Measurements from ENCODE around the gene RNASET2.

Gene RNASET2

GRCh38 chr6:166907373-166907841, 48.9 kb downstream of the RNASET2 start:
- H3K4me3 ChIP-seq, result no peak overlapping the region
- no peaks in the 10 kb centered on the region for H3K9me3 ChIP-seq (ENCODE audit: low read depth, low read length)
- no peaks in the 10 kb centered on the region for H3K36me3 ChIP-seq (ENCODE audit: insufficient read depth, low read length)
- H3K27ac ChIP-seq, result no peak overlapping the region
- H3K9ac ChIP-seq (ENCODE audit: insufficient read length), result no peak overlapping the region
- no peak for DNase-seq (ENCODE audit: low read depth, low spot score)
- TF ChIP-seq FOXP2 (optimal IDR thresholded peaks at IDR 0.05; ENCODE audit: control extremely low read depth, extremely low read length, insufficient read depth) (no peak), POLR2AphosphoS5 (IDR thresholded peaks at IDR 0.05; ENCODE audit: borderline replicate concordance, low read depth, low read length) (no peak), EZH2 (IDR thresholded peaks at IDR 0.05) (no peak)

- DNase-seq (ENCODE audit: low read depth, low spot score), result no peak
- H3K9me3 ChIP-seq (ENCODE audit: low read depth, low read length), result no peaks in the 10 kb centered on the region
- TF ChIP-seq FOXP2 (optimal IDR thresholded peaks at IDR 0.05; ENCODE audit: control extremely low read depth, extremely low read length, insufficient read depth) (no peak), EZH2 (IDR thresholded peaks at IDR 0.05) (no peak), POLR2AphosphoS5 (IDR thresholded peaks at IDR 0.05; ENCODE audit: borderline replicate concordance, low read depth, low read length) (no peak)
- no peak overlapping the region for H3K27ac ChIP-seq
- H3K4me3 ChIP-seq, result no peak overlapping the region
- H3K36me3 ChIP-seq (ENCODE audit: insufficient read depth, low read length), result no peaks in the 10 kb centered on the region
- H3K9ac ChIP-seq (ENCODE audit: insufficient read length), result no peak overlapping the region
Measured at GRCh38 chr6:166906376-166907044, 49.8 kb downstream of the RNASET2 start.

DNA sequence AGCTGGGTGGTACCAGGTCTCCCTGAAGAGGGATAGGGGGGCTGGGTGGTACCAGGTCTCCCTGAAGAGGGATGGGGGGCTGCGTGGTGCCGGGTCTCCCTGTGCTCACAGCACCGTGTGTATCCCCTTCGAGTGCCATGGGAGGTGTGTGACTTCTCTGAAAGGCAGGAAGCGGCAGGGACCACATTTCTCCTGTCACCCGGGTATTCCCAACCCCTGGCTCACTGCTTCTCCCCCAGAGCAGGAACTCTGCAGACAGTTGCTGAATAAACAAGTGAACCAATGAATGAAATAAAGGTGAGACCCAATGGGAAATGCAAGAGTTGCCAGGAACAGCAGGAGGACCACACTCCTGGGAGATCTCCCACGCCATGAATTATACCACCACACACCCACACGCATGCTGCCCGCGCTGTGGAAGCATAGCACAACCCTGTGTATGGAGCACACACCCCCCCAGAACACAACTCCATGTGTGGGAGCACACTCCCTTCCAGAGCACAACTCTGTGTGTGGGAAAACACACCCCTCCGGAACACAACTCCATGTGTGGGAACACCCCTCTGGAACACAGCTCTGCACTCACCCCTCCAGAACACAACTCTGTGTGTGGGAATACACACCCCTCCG, 50.7 kb downstream of the RNASET2 start:
- no peak overlapping the region for H3K27ac ChIP-seq
- H3K9me3 ChIP-seq (ENCODE audit: low read depth, low read length), result no peaks in the 10 kb centered on the region
- no peak overlapping the region for H3K9ac ChIP-seq (ENCODE audit: insufficient read length)
- no peak for DNase-seq (ENCODE audit: low read depth, low spot score)
- no peaks in the 10 kb centered on the region for H3K36me3 ChIP-seq (ENCODE audit: insufficient read depth, low read length)
- no peak overlapping the region for H3K4me3 ChIP-seq
- TF ChIP-seq POLR2AphosphoS5 (IDR thresholded peaks at IDR 0.05; ENCODE audit: borderline replicate concordance, low read depth, low read length) (no peak), EZH2 (IDR thresholded peaks at IDR 0.05) (no peak), FOXP2 (optimal IDR thresholded peaks at IDR 0.05; ENCODE audit: control extremely low read depth, extremely low read length, insufficient read depth) (no peak)

GRCh38 chr6:166905013-166905412, 51.3 kb downstream of the RNASET2 start:
- no peaks in the 10 kb centered on the region for H3K9me3 ChIP-seq (ENCODE audit: low read depth, low read length)
- TF ChIP-seq POLR2AphosphoS5 (IDR thresholded peaks at IDR 0.05; ENCODE audit: borderline replicate concordance, low read depth, low read length) (no peak), EZH2 (IDR thresholded peaks at IDR 0.05) (no peak), FOXP2 (optimal IDR thresholded peaks at IDR 0.05; ENCODE audit: control extremely low read depth, extremely low read length, insufficient read depth) (no peak)
- no peak overlapping the region for H3K27ac ChIP-seq
- H3K9ac ChIP-seq (ENCODE audit: insufficient read length), result no peak overlapping the region
- no peak overlapping the region for H3K4me3 ChIP-seq
- no peaks in the 10 kb centered on the region for H3K36me3 ChIP-seq (ENCODE audit: insufficient read depth, low read length)
- no peak for DNase-seq (ENCODE audit: low read depth, low spot score)

DNA sequence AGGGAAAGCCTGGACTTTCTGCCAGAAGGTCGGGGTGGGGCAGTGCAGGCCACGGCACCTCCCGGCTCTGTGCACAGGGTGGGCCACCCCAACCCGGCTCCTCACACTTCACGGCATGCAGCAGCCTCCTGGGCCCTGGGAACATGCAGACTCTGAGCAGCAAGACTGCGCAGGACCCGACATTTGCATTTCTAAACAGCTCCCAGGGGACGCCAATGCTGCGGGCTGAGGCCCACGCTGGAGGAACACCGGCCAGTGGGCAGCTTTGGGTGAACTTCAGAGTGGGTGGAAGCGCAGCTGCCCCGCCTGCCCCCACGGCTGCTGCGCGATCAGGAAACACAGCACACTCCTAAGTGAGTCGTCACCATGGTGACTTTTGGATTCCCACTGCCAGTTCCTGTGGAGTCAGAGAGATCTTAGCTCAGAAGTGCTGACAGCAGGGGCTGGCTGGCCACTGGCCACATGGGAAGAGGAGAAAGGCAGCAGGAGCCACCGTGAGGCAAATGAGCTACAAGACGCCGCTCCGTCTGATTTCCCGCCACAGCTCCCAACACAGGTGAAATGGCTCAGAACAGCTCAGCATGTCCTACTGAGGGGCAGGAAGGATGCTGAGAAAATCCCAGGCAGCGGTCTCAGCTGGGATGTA, 52.1 kb downstream of the RNASET2 start:
- H3K36me3 ChIP-seq (ENCODE audit: insufficient read depth, low read length), result no peaks in the 10 kb centered on the region
- H3K4me3 ChIP-seq, result no peak overlapping the region
- no peak for TF ChIP-seq FOXP2 (optimal IDR thresholded peaks at IDR 0.05; ENCODE audit: control extremely low read depth, extremely low read length, insufficient read depth)
- TF ChIP-seq EZH2 (IDR thresholded peaks at IDR 0.05), result no peak
- no peak for TF ChIP-seq POLR2AphosphoS5 (IDR thresholded peaks at IDR 0.05; ENCODE audit: borderline replicate concordance, low read depth, low read length)
- H3K27ac ChIP-seq, result no peak overlapping the region
- no peaks in the 10 kb centered on the region for H3K9me3 ChIP-seq (ENCODE audit: low read depth, low read length)
- DNase-seq (ENCODE audit: low read depth, low spot score), result no peak
- H3K9ac ChIP-seq (ENCODE audit: insufficient read length), result no peak overlapping the region

GRCh38 chr6:166903500-166903899, 52.9 kb downstream of the RNASET2 start:
- no peak overlapping the region for H3K4me3 ChIP-seq
- no peaks in the 10 kb centered on the region for H3K9me3 ChIP-seq (ENCODE audit: low read depth, low read length)
- no peak for DNase-seq (ENCODE audit: low read depth, low spot score)
- TF ChIP-seq POLR2AphosphoS5 (IDR thresholded peaks at IDR 0.05; ENCODE audit: borderline replicate concordance, low read depth, low read length) (no peak), EZH2 (IDR thresholded peaks at IDR 0.05) (no peak), FOXP2 (optimal IDR thresholded peaks at IDR 0.05; ENCODE audit: control extremely low read depth, extremely low read length, insufficient read depth) (no peak)
- no peak overlapping the region for H3K9ac ChIP-seq (ENCODE audit: insufficient read length)
- no peak overlapping the region for H3K27ac ChIP-seq
- H3K36me3 ChIP-seq (ENCODE audit: insufficient read depth, low read length), result no peaks in the 10 kb centered on the region

DNA sequence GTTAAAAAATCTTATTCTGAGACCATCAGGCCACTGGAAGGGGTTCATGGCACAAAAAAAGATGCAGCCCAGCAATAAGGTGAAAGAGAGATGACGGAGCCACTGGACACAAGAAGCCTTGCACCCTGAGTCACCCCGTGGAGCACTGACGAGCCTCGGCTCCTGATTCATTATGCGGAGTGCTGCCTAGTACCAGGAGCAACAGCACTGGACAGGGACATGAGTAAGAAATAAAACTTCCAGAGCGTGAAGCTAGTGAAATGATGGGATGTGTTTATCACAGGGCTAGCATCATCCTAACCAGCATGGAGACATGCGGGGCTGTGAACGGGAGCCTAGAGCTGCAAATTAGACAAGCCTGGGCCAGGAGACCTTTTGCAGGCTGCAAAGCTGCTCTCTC, 53.3 kb downstream of the RNASET2 start:
- TF ChIP-seq EZH2 (IDR thresholded peaks at IDR 0.05) (no peak), POLR2AphosphoS5 (IDR thresholded peaks at IDR 0.05; ENCODE audit: borderline replicate concordance, low read depth, low read length) (no peak), FOXP2 (optimal IDR thresholded peaks at IDR 0.05; ENCODE audit: control extremely low read depth, extremely low read length, insufficient read depth) (no peak)
- Histone ChIP-seq H3K27ac (no peak overlapping the region), H3K36me3 (ENCODE audit: insufficient read depth, low read length) (no peaks in the 10 kb centered on the region), H3K4me3 (no peak overlapping the region), H3K9ac (ENCODE audit: insufficient read length) (no peak overlapping the region), H3K9me3 (ENCODE audit: low read depth, low read length) (no peaks in the 10 kb centered on the region)
- DNase-seq (ENCODE audit: low read depth, low spot score), result no peak

GRCh38 chr6:166902211-166902755, 54.1 kb downstream of the RNASET2 start:
- no peak overlapping the region for H3K27ac ChIP-seq
- no peak overlapping the region for H3K9ac ChIP-seq (ENCODE audit: insufficient read length)
- no peaks in the 10 kb centered on the region for H3K9me3 ChIP-seq (ENCODE audit: low read depth, low read length)
- no peaks in the 10 kb centered on the region for H3K36me3 ChIP-seq (ENCODE audit: insufficient read depth, low read length)
- TF ChIP-seq POLR2AphosphoS5 (IDR thresholded peaks at IDR 0.05; ENCODE audit: borderline replicate concordance, low read depth, low read length), result no peak
- no peak for TF ChIP-seq FOXP2 (optimal IDR thresholded peaks at IDR 0.05; ENCODE audit: control extremely low read depth, extremely low read length, insufficient read depth)
- TF ChIP-seq EZH2 (IDR thresholded peaks at IDR 0.05), result no peak
- no peak overlapping the region for H3K4me3 ChIP-seq
- no peak for DNase-seq (ENCODE audit: low read depth, low spot score)

Measured in SK-N-MC (cell line).